NCI-H2171 treated with DMSO at 0.1 percent for 48 hours (cell line): Measurements from ENCODE around the gene CDK10.

Experiments
- DNase-seq: peaks from one replicate; lab custom pipeline; 2025; lab: John Stamatoyannopoulos, UW

The CDK10 gene

GRCh38 chr16:89711601-89712273, 25.2 kb downstream of the CDK10 start:
- DNase-seq, result peak; percentile 56

- DNase-seq, result no peak
Observed at GRCh38 chr16:89712274-89712781, 25.8 kb downstream of the CDK10 start.

DNA sequence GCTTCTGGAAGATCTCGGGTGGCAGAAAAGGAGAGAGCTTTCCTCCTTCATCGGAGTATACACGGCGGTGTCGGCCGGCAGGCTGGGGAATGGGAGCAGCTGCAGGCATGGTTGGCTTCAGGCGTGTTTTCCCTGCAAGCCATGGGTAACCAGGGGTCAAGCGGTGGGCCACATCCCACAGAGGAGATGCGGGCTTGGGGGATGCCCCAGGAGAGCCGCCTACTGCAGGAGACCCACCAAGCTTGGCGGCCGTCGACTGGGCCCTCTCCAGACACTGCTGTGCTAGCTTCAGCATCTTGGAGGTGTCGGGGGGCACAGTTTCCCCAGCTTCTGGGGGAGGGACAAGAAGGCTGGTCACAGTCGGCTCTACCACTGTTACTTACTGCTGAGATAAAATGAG, 30.0 kb downstream of the CDK10 start:
- DNase-seq, result no peak

DNA sequence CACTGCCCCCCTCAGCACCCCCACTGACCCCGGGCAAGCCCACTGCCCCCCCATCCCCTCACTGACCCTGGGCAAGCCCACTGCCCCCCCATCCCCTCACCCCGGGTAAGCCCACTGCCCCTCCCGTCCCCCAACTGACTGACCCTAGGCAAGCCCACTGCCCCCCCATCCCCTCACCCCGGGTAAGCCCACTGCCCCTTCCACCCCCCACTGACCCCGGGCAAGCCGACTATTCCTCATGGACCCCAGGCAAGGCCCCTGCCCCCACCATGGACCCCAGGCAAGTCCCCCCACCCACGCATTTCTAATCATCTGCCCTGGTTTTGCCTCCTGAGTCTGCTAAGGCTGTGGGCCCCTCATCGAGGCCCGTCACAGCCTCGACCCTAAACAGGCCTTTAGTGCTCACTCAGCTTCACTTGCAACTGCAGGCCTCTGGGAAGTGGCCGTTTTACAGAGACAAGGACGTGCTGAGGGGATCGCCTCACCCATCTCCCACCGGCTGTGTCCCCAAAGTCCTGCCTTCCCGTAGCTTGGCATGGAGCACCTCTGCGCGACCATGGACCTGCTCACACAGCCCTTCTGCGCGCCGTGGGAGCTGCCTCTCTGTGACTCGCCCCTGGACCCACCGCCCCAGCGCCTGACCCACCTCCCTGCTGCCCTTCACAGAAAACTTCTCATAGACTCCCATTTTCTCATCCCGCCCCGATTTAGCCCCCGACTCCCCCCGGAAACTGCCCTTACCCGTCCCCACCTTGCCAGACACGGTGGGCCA, 30.6 kb downstream of the CDK10 start:
- no peak for DNase-seq

DNA sequence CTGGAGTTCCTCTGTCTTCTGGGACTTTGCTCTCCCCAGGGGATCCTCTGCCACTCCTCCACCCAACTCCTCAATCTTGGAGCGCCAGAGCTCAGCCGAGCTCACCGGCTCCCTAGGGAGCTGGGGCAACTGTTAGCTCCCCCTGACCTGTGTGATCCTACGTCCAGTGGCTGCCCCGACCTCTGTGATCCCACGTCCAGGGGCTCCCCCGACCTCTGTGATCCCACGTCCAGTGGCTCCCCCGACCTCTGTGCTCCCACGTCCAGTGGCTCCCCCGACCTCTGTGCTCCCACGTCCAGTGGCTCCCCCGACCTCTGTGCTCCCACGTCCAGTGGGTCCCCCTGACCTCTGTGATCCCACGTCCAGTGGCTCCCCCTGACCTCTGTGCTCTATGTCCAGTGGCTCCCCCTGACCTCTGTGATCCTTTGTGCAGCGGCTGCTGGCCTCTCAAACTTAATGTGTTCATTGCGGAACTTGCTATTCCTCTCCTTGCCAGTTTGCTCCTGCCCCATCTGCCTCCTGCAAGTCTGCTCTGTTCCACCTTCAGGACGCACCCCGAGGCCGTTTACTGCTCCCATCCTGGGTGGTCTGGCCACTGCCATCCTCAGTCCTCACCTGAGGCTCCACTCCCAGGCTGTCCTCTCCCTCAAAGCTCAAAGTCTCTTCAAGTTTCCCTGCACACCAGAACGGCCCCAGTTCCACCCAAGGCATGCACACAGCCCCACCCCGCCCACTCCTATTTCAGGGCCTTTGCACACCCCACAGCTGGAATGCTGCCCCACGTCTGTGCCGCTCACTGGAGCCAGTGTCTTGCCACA, 31.4 kb downstream of the CDK10 start:
- DNase-seq, result no peak

- DNase-seq, result peak; percentile 57
Observed at GRCh38 chr16:89720551-89720812, 34.0 kb downstream of the CDK10 start.

- DNase-seq, result peak; percentile 74
Observed at GRCh38 chr16:89720813-89721545, 34.5 kb downstream of the CDK10 start, which contains the start of the genes VPS9D1 and ZNF276. TSS of gene VPS9D1 (minus strand) at chr16:89720898. CDS start at chr16:89720861, 37 bp downstream. TSS of gene ZNF276 (plus strand) at chr16:89721537. CDS start at chr16:89721641, 104 bp downstream.

DNA sequence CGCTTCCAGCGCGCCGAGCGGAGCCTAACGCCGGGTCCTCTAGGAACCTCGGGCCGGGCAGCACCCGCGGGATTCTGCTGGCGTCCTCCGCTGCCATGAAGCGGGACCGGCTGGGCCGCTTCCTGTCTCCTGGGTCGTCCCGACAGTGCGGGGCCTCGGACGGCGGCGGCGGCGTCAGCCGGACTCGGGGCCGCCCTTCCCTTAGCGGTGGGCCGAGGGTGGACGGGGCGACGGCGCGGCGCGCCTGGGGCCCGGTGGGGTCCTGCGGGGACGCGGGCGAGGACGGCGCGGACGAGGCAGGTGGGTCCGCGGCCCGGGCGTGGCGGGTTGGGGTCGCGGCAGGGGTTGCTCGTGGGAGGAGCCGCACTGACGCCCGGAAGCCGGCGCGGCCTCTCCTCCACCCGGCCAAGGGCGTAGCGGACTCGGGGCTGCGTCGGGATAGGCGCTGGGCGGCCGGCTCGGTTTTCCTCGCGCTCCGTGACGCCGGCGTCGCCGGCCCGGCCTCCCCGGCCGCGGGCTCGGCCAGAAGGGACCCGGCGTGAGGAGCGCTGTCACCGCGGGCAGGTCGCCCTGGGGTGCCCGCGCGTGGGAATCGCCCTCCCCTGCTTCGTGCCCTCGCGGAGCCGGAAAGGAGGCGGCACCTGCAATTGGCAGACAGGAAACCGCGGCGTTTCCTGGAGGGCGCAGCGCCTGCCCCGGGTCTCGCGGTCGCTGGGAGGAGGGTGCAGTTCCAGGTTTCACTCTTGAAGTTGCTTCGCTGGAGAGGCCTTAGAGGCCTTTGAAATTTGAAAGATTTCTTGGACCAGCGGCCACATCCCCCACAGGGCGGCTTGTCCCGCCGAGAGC, 35.3 kb downstream of the CDK10 start:
- no peak for DNase-seq

GRCh38 chr16:89722392-89723278, 36.1 kb downstream of the CDK10 start:
- no peak for DNase-seq

- DNase-seq, result no peak
Observed at GRCh38 chr16:89723279-89724250, 37.1 kb downstream of the CDK10 start.

DNA sequence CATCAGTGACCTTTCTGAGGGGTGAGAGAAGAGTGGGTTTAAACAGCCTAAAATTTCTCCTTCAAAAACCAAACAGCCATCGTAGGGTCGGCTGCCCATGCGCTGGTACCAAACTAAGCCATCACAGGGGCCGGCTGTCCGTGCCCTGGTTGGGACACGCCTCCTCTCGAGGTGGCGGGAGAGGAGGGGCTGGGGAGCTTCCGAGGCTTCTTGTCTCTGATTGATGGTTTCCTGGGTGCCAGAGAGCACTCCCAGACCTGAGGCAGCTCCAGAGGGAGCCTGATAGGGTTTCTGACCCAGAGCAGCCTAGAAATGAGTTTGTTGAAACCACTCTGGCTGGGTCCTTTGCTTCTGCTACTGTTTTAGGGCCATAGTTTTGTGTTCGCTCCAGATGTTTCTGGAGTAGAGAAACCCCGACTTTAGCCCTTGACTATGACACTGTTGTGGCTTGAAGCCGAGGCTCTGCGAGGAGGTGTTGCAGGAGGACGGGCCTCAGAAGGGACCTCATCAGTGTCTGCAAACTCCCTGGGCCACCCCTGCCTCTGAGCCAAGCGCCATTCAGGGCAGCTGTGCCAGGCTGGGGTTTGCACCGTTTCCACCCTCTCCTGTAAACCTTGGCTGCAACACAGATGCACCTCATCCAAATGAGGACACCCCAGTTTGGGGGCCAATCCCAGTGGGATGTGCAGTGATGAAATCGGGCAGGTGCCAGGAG, 41.1 kb downstream of the CDK10 start:
- DNase-seq, result no peak

DNA sequence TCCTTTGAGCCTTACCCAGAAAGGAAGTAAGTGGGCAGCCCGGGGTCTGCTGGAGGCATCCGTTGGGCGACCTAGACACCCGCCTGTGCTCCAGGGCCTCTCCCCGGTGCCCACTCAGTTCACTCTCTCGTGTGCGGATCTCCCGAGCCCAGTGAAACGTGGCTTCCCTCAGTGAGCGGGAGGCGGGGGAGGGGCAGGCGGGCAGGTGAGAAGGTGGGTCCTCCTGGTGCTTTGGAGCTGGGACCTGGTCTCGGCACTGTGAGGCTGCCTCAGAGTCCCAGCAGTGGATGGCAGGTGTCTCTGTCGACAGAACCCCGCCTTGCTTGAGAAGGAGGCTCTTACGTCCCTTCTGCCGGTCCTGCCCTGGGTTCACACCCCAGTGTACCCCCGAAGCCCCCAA, 42.8 kb downstream of the CDK10 start:
- DNase-seq, result no peak

DNA sequence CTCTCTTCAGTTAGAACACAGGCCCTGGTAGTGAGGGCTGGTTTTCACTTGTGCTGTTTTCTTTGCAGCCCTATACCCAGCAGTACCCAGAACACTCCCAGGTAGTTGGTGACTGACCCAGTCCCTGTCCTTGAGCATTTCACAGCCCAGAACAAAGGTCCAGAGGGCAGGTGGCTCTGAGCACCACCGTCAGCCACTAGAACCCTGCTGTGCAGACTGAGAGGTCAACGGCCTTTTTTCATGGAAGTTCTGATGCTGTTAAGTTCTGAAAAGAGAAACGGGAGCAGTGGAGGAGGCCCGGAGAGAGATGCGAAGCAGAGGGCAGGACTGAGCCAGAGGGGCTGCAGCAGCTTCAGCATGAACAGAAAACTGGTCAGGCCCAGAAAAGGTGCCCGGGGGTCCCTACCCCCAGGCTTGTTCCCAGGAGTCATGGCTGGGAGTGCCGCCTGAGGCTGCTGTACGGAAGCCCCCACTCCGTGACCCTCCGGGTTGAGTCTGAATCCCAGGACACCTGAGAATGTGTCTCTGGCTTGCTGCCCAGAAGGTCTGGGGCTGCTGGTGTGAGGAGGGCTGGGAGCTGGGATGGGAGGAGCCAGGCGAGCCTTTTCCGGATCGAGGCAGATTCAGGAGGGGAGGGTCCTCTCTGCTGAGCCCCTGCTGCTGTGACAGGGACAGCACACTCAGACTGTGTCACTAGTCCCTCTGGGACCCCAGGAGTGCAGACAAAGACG, 43.5 kb downstream of the CDK10 start:
- DNase-seq, result peak; percentile 29

GRCh38 chr16:89730610-89731234, 44.2 kb downstream of the CDK10 start:
- DNase-seq, result no peak

DNA sequence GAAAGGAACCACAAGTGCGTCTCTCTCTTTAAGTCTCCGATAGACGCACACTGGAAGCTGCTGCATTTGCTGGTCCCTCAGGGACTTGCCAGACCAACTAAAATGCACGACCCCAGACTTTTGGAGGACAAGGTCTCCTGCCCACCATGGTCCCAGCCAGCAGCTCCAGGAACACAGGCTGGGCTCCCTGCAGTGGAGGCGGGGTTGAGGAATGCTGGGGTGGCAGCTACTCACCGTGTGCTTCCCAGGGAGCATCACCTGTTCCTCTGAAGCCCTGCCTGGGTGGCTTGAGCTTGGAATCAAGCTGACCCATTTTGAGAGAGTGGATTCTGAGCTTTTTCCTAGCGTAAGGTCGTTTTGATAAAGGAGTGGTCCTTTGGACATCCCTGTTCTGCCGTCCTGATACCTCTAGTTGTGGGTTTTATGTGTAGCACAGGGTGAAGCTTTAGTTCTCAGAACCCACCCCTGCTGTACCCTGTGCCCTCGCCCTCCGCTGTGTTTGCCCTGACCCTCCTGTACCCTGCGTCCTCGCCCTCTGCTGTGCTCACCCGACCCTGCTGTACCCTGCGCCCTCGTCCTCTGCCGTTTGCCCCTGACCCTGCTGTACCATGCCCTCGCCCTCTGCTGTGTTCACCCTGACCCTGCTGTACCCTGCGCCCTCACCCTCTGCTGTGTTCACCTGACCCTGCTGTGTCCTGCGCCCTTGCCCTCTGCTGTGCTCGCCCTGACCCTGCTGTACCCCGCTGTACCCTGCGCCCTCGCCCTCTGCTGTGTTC, 45.8 kb downstream of the CDK10 start:
- no peak for DNase-seq

- no peak for DNase-seq
Observed at GRCh38 chr16:89732918-89733242, 46.4 kb downstream of the CDK10 start.
